Femur (tissue), 1 donor: Measurements from ENCODE around the gene CNOT6L.
"Not testable (repeated sequence)": the region's sequence is repeated elsewhere in the genome, so short reads cannot be mapped to it uniquely, and the experiment has no call there.

Experiments
- DNase-seq: peaks from one replicate; pipeline ENCODE4 v3.0.0-alpha.2; 2017

The CNOT6L gene

GRCh38 chr4:77818602-77819403 lies at the start of gene CNOT6L:
Gene CNOT6L (minus strand): TSS chr4:77819368. CDS start chr4:77819308, 60 bp downstream.
- DNase-seq: peak; percentile 82

GRCh38 chr4:77865259-77865658 lies 46.1 kb upstream of the CNOT6L start:
- DNase-seq: no peak

GRCh38 chr4:77863341-77863740 lies 44.2 kb upstream of the CNOT6L start:
- not testable (repeated sequence) for DNase-seq

- DNase-seq: peak; percentile 95
Observed at GRCh38 chr4:77862478-77863216, 43.5 kb upstream of the CNOT6L start, which contains the start of gene MRPL1. Gene MRPL1 (plus strand): TSS chr4:77862830. CDS start chr4:77862849, 19 bp downstream.

GRCh38 chr4:77861495-77861894 lies 42.3 kb upstream of the CNOT6L start:
- no peak for DNase-seq

- no peak for DNase-seq
Observed at GRCh38 chr4:77859256-77859655, 40.1 kb upstream of the CNOT6L start.

- DNase-seq: no peak
Observed at GRCh38 chr4:77856152-77856551, 37.0 kb upstream of the CNOT6L start.

GRCh38 chr4:77854431-77855111 lies 35.4 kb upstream of the CNOT6L start:
- DNase-seq: no peak

- DNase-seq: no peak
Observed at GRCh38 chr4:77852892-77853495, 33.8 kb upstream of the CNOT6L start.

GRCh38 chr4:77849278-77849965 lies 30.3 kb upstream of the CNOT6L start:
- DNase-seq: no peak

GRCh38 chr4:77848508-77848907 lies 29.3 kb upstream of the CNOT6L start:
- no peak for DNase-seq

- no peak for DNase-seq
Observed at GRCh38 chr4:77845929-77846328, 26.8 kb upstream of the CNOT6L start.

GRCh38 chr4:77845400-77845799 lies 26.2 kb upstream of the CNOT6L start:
- no peak for DNase-seq

- DNase-seq: no peak
Observed at GRCh38 chr4:77844363-77844762, 25.2 kb upstream of the CNOT6L start.

GRCh38 chr4:77843628-77844027 lies 24.5 kb upstream of the CNOT6L start:
- DNase-seq: no peak

- no peak for DNase-seq
Observed at GRCh38 chr4:77834403-77834802, 15.2 kb upstream of the CNOT6L start.

GRCh38 chr4:77833126-77833724 lies 14.1 kb upstream of the CNOT6L start:
- no peak for DNase-seq

- no peak for DNase-seq
Observed at GRCh38 chr4:77827343-77827742, 8.2 kb upstream of the CNOT6L start.

GRCh38 chr4:77826275-77826674 lies 7.1 kb upstream of the CNOT6L start:
- no peak for DNase-seq

GRCh38 chr4:77821775-77822174 lies 2.6 kb upstream of the CNOT6L start:
- DNase-seq: no peak

- DNase-seq: peak; percentile 27
Observed at GRCh38 chr4:77820649-77821561, 1.7 kb upstream of the CNOT6L start.
